ENCODE measurements around the gene POLG2. TPM values are rescaled to one million over a fixed set of nuclear protein-coding genes. Genes with fewer than 3 reads are reported as not detected.

POLG2 gene
- total and polyA plus RNA-seq, 4 donors, result 5.4 to 17.8 (median 11.4) TPM

GRCh38 chr17:64480951-64481350, 15.9 kb downstream of the POLG2 start:
- ATAC-seq (ENCODE audit: insufficient read depth, low FRiP score), result no peak
- 93 to 100% methylated on average over 1 of the region's 1 CpG for WGBS, 2 donors

GRCh38 chr17:64477849-64478248, 19.0 kb downstream of the POLG2 start:
- Histone ChIP-seq H3K4me1 (ENCODE audit: control insufficient read depth in 5 of 5, insufficient read depth in 5 of 5, low read length in 5 of 5) (peaks cover 0 to 6% (median 0%) of the 10 kb centered on the region in 5 donors), H3K36me3 (ENCODE audit: control insufficient read depth in 4 of 4, insufficient read depth in 4 of 4, low read length in 4 of 4) (peaks cover 4 to 13% (median 5%) of the 10 kb centered on the region in 4 donors), H3K27me3 (ENCODE audit: control insufficient read depth in 3 of 3, insufficient read depth in 3 of 3, low read length in 2 of 3) (no peaks in the 10 kb centered on the region), H3K27ac (ENCODE audit: low read depth in 1 of 2, low read length in 1 of 2) (no peak overlapping the region), H3K4me3 (no peak overlapping the region), H3K9me3 (ENCODE audit: control insufficient read depth in 4 of 4, insufficient read depth in 3 of 4, low read length in 3 of 4) (no peaks in the 10 kb centered on the region), H3K9ac (ENCODE audit: insufficient read depth in 1 of 2, low read length in 2 of 2) (no peak overlapping the region)
- 26 to 33% methylated on average over 1 of the region's 1 CpG for WGBS, 2 donors
- no peak for TF ChIP-seq CTCF (IDR thresholded peaks at IDR 0.05; ENCODE audit: control extremely low read depth, extremely low read depth)
- ATAC-seq (ENCODE audit: insufficient read depth, low FRiP score) (no peak), DNase-seq (peak in 1 of 3 donors; percentile 46)

More at GRCh38 chr17:64480951-64481350, 15.9 kb downstream of the POLG2 start:
- Histone ChIP-seq H3K9ac (ENCODE audit: insufficient read depth in 1 of 2, low read length in 2 of 2) (no peak overlapping the region), H3K9me3 (ENCODE audit: control insufficient read depth in 4 of 4, insufficient read depth in 3 of 4, low read length in 3 of 4) (no peaks in the 10 kb centered on the region), H3K4me3 (no peak overlapping the region), H3K27me3 (ENCODE audit: control insufficient read depth in 3 of 3, insufficient read depth in 3 of 3, low read length in 2 of 3) (no peaks in the 10 kb centered on the region), H3K4me1 (ENCODE audit: control insufficient read depth in 5 of 5, insufficient read depth in 5 of 5, low read length in 5 of 5) (peaks cover 0 to 6% (median 0%) of the 10 kb centered on the region in 5 donors), H3K27ac (ENCODE audit: low read depth in 1 of 2, low read length in 1 of 2) (no peak overlapping the region), H3K36me3 (ENCODE audit: control insufficient read depth in 4 of 4, insufficient read depth in 4 of 4, low read length in 4 of 4) (peaks cover 6 to 23% (median 14%) of the 10 kb centered on the region in 4 donors)
- TF ChIP-seq CTCF (IDR thresholded peaks at IDR 0.05; ENCODE audit: control extremely low read depth, extremely low read depth), result no peak
- DNase-seq, result no peak

GRCh38 chr17:64472564-64472963, 24.3 kb downstream of the POLG2 start:
- H3K4me3 ChIP-seq, result no peak overlapping the region
- ATAC-seq (ENCODE audit: insufficient read depth, low FRiP score) (no peak), DNase-seq (no peak)
- H3K9me3 ChIP-seq (ENCODE audit: control insufficient read depth in 4 of 4, insufficient read depth in 3 of 4, low read length in 3 of 4), result peaks cover 0 to 2% (median 0%) of the 10 kb centered on the region in 4 donors
- 94% methylated on average over 2 of the region's 2 CpGs for WGBS, 2 donors
- H3K27me3 ChIP-seq (ENCODE audit: control insufficient read depth in 3 of 3, insufficient read depth in 3 of 3, low read length in 2 of 3), result no peaks in the 10 kb centered on the region
- no peak overlapping the region for H3K27ac ChIP-seq (ENCODE audit: low read depth in 1 of 2, low read length in 1 of 2)
- H3K9ac ChIP-seq (ENCODE audit: insufficient read depth in 1 of 2, low read length in 2 of 2), result no peak overlapping the region
- TF ChIP-seq CTCF (IDR thresholded peaks at IDR 0.05; ENCODE audit: control extremely low read depth, extremely low read depth), result no peak
- peaks cover 0 to 3% (median 0%) of the 10 kb centered on the region in 5 donors for H3K4me1 ChIP-seq (ENCODE audit: control insufficient read depth in 5 of 5, insufficient read depth in 5 of 5, low read length in 5 of 5)
- peaks cover 0 to 3% (median 0%) of the 10 kb centered on the region in 4 donors for H3K36me3 ChIP-seq (ENCODE audit: control insufficient read depth in 4 of 4, insufficient read depth in 4 of 4, low read length in 4 of 4)

GRCh38 chr17:64471440-64471839, 25.4 kb downstream of the POLG2 start:
- Histone ChIP-seq H3K27ac (ENCODE audit: low read depth in 1 of 2, low read length in 1 of 2) (no peak overlapping the region), H3K36me3 (ENCODE audit: control insufficient read depth in 4 of 4, insufficient read depth in 4 of 4, low read length in 4 of 4) (peaks cover 0 to 4% (median 0%) of the 10 kb centered on the region in 4 donors), H3K4me3 (no peak overlapping the region), H3K27me3 (ENCODE audit: control insufficient read depth in 3 of 3, insufficient read depth in 3 of 3, low read length in 2 of 3) (no peaks in the 10 kb centered on the region), H3K9me3 (ENCODE audit: control insufficient read depth in 4 of 4, insufficient read depth in 3 of 4, low read length in 3 of 4) (peaks cover 0 to 2% (median 0%) of the 10 kb centered on the region in 4 donors), H3K9ac (ENCODE audit: insufficient read depth in 1 of 2, low read length in 2 of 2) (no peak overlapping the region), H3K4me1 (ENCODE audit: control insufficient read depth in 5 of 5, insufficient read depth in 5 of 5, low read length in 5 of 5) (no peaks in the 10 kb centered on the region)
- 93 to 97% methylated on average over 3 of the region's 3 CpGs for WGBS, 2 donors
- ATAC-seq (ENCODE audit: insufficient read depth, low FRiP score) (no peak), DNase-seq (no peak)
- no peak for TF ChIP-seq CTCF (IDR thresholded peaks at IDR 0.05; ENCODE audit: control extremely low read depth, extremely low read depth)
